Gastroesophageal sphincter (tissue), 4 donors: ENCODE measurements around the gene DYSF. TPM values are rescaled to one million over a fixed set of nuclear protein-coding genes. Genes with fewer than 3 reads are reported as not detected.

Source experiments
- ATAC-seq: fragments of 150-250 bp; one replicate; pipeline ENCODE4 v1.9.1; 2016; ENCODE audit warnings: mild to moderate bottlenecking, moderate library complexity
- H3K27ac ChIP-seq, 4 donors: fragments of 200-600 bp; sonication (generic) in 3 of 4; 1 replicate in 3 of 4; 2 replicates in 1 of 4; pipeline ENCODE4 v1.5.1; 2016 to 2019
- H3K27me3 ChIP-seq: fragments of 200-600 bp; sonication (generic); one replicate; pipeline ENCODE4 v1.5.1; 2019
- H3K36me3 ChIP-seq, 2 donors: fragments of 200-600 bp; sonication (generic); one replicate each; pipeline ENCODE4 v1.5.1; 2019; ENCODE audit warnings: control low read depth in 1 of 2
- H3K4me1 ChIP-seq, 3 donors: fragments of 200-600 bp; sonication (generic); 1 replicate in 2 of 3; 2 replicates in 1 of 3; pipeline ENCODE4 v1.5.1; 2016 to 2019; ENCODE audit warnings: control low read depth in 2 of 3
- H3K4me3 ChIP-seq, 2 donors: fragments of 200-600 bp; sonication (generic); one replicate each; pipeline ENCODE4 v1.5.1; 2019; ENCODE audit warnings: mild to moderate bottlenecking in 1 of 2, moderate library complexity in 1 of 2
- H3K9me3 ChIP-seq, 3 donors: fragments of 200-600 bp; sonication (generic); one replicate each; pipeline ENCODE4 v1.5.1; 2017 to 2019; ENCODE audit warnings: control low read depth in 2 of 3
- EP300 ChIP-seq: sonication (generic); formaldehyde crosslinking; IDR thresholded peaks from one replicate; pipeline ENCODE4 v1.6.1; 2017; ENCODE audit warnings: antibody characterized with exemption, mild to moderate bottlenecking
- POLR2A ChIP-seq, 2 donors: fragments of 450-650 bp; IDR thresholded peaks; one replicate each; pipeline ENCODE4 v1.6.1; 2017; ENCODE audit warnings: antibody characterized with exemption in 2 of 2, mild to moderate bottlenecking in 2 of 2, moderate library complexity in 1 of 2
- POLR2AphosphoS5 ChIP-seq: sonication (generic); formaldehyde crosslinking; IDR thresholded peaks from one replicate; pipeline ENCODE4 v1.6.1; 2017; ENCODE audit warnings: antibody characterized with exemption
- WGBS, 2 donors: methylation state at CpG; one replicate each; pipeline ENCODE4 v1.1.5; 2018; ENCODE audit warnings: low coverage in 1 of 2; 5-methylcytosine and 5-hydroxymethylcytosine counted together
- total RNA-seq, 4 donors: library from RNA; depleted of rRNA; stranded (reverse); fragments of >200 nt; gene quantifications; one replicate each; pipeline ENCODE4 v1.1.0, GENCODE V29; 2016
- TF ChIP-seq, protein P1 (sequence below), 4 experiments: fragments of 200-600 bp in 2 of 4; fragments of 450-650 bp in 2 of 4; sonication (generic) in 1 of 4; IDR thresholded peaks; one replicate each; pipeline ENCODE4 v1.5.1; 2017 to 2019; ENCODE audit warnings: antibody characterized with exemption in 4 of 4, mild to moderate bottlenecking in 2 of 4, moderate library complexity in 2 of 4

DYSF gene
- total RNA-seq, 4 donors from 2014 or later, result 11.0 to 50.1 (median 17.4) TPM

DNA sequence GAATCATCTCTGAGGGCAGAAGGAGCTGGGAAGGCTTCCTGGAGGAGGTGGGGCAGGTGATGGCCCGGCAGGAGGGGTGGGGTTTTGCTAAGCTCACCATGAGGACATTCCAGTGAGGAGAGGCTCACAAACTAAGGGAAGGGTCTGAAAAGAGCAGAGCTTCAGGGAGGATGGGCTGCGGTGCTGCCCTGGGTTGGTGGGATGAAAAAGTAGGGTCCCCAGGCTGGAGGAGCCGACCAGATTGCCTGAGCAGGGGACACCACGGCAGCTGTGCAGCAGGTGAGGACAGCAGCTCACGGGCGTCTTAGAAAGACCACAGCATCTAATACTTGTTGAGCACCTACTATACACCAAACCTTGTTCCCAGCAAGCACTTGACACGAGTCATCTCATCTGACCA is 82.2 kb downstream of the DYSF start:
- H3K9me3 ChIP-seq, result no peaks in the 10 kb centered on the region
- TF ChIP-seq, protein P1, sequence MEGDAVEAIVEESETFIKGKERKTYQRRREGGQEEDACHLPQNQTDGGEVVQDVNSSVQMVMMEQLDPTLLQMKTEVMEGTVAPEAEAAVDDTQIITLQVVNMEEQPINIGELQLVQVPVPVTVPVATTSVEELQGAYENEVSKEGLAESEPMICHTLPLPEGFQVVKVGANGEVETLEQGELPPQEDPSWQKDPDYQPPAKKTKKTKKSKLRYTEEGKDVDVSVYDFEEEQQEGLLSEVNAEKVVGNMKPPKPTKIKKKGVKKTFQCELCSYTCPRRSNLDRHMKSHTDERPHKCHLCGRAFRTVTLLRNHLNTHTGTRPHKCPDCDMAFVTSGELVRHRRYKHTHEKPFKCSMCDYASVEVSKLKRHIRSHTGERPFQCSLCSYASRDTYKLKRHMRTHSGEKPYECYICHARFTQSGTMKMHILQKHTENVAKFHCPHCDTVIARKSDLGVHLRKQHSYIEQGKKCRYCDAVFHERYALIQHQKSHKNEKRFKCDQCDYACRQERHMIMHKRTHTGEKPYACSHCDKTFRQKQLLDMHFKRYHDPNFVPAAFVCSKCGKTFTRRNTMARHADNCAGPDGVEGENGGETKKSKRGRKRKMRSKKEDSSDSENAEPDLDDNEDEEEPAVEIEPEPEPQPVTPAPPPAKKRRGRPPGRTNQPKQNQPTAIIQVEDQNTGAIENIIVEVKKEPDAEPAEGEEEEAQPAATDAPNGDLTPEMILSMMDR (IDR thresholded peaks at IDR 0.05), result no peak
- TF ChIP-seq POLR2A (IDR thresholded peaks at IDR 0.05) (no peak), POLR2AphosphoS5 (no peak), EP300 (no peak)
- ATAC-seq, result no peak
- no peak overlapping the region for H3K4me3 ChIP-seq
- peaks cover 0 to 50% of the 10 kb centered on the region in 2 donors for H3K36me3 ChIP-seq
- WGBS, 2 donors, result 83% methylated on average over 4 of the region's 7 CpGs; no CpG with 5 or more reads in 1 of the 2 donors
- H3K27ac ChIP-seq, result no peak overlapping the region
- H3K27me3 ChIP-seq, result no peaks in the 10 kb centered on the region
- no peaks in the 10 kb centered on the region for H3K4me1 ChIP-seq

DNA sequence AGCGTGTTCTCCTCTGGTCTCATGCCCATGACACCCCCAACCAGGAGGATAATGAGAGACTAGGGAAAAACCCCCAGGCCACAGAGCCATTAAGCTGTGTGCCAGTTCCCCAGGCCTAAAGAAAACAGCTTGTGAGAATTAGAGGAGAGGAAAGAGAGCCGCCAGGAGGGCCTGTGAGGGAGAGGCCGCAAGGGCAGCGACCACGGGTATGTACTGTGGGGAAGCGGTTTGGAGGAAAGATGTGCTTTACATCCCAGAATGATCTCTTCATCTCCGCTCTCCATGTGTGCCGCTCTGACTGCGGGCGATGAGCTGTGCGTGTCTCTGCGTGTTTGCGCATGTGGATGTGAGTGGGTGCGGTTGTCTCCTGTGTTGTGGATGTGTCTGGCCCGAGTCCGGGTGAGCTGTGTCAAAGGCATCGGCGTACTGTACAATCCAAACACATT is 82.9 kb downstream of the DYSF start:
- no peak overlapping the region for H3K4me3 ChIP-seq
- 80 to 90% methylated on average over 6 to 14 of the region's 18 CpGs for WGBS, 2 donors
- H3K36me3 ChIP-seq, result peaks cover 0 to 50% of the 10 kb centered on the region in 2 donors
- H3K27ac ChIP-seq, result no peak overlapping the region
- H3K4me1 ChIP-seq, result no peaks in the 10 kb centered on the region
- no peak for TF ChIP-seq POLR2A (IDR thresholded peaks at IDR 0.05)
- no peak for ATAC-seq
- peaks cover 0 to 4% (median 0%) of the 10 kb centered on the region in 3 donors for H3K9me3 ChIP-seq
- no peaks in the 10 kb centered on the region for H3K27me3 ChIP-seq

DNA sequence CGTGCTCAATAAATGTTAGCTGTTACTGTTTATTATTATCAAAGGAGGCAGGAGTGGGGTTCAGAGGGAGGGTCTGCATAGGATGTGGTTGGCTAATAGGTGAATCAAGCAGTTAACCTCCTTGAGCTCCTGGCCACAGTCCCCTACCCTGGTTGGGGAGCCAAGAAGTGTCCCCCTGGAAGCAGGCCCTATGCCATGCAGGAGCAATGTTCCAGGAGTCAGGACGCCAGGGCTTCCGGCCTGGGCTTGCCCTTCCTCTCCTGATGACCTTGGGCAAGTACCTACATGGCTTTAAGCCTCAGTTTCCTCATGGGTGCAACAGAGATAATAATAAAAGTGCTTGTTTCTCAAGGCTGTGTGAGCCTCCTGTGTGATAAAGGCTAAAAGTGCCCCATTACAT is 84.9 kb downstream of the DYSF start:
- no peak for ATAC-seq
- 60 to 93% methylated on average over 1 to 3 of the region's 3 CpGs for WGBS, 2 donors

DNA sequence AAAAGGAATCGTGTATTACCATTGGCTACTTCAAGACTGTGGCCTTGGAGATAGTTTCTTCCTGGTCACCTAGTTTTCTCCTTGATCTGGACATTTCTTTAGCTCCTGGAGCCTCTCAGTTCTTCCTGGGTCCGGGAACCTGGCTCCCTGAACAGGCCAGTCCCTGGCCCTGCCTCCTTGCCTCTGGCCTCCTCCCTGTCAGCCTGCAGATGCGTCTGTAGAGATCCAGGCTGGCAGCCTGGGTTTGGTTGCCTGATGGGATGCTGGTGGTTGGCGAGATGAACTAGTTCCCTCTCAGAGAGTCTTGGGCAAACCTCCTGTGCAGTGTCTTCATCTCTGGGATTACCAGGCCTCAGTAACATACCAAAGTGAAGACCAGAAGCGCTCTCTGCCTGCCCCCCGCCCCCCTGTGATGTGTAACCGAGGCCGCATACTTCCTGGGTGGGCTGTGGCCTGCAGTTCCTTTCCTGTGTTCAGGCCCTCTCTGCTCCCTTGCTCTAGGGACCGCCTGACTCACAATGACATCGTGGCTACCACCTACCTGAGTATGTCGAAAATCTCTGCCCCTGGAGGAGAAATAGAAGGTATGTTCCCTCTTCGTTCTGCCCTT is 85.4 kb downstream of the DYSF start:
- TF ChIP-seq POLR2A (IDR thresholded peaks at IDR 0.05), result no peak
- no peak for TF ChIP-seq EP300
- no peak for TF ChIP-seq POLR2AphosphoS5
- TF ChIP-seq, protein P1 (IDR thresholded peaks at IDR 0.05), result no peak
- Histone ChIP-seq H3K27me3 (no peaks in the 10 kb centered on the region), H3K36me3 (peaks cover 0 to 42% of the 10 kb centered on the region in 2 donors), H3K27ac (no peak overlapping the region), H3K4me3 (no peak overlapping the region), H3K9me3 (peaks cover 0 to 4% (median 0%) of the 10 kb centered on the region in 3 donors), H3K4me1 (no peaks in the 10 kb centered on the region)
- ATAC-seq, result no peak
- 100% methylated on average over 1 to 2 of the region's 12 CpGs for WGBS, 2 donors

More for the DNA sequence above, 84.9 kb downstream of the DYSF start:
- no peak overlapping the region for H3K27ac ChIP-seq
- no peak for TF ChIP-seq POLR2A (IDR thresholded peaks at IDR 0.05)
- no peak for TF ChIP-seq POLR2AphosphoS5
- TF ChIP-seq EP300, result no peak
- TF ChIP-seq, protein P1 (IDR thresholded peaks at IDR 0.05), result no peak
- no peaks in the 10 kb centered on the region for H3K4me1 ChIP-seq
- no peak overlapping the region for H3K4me3 ChIP-seq
- peaks cover 0 to 4% (median 0%) of the 10 kb centered on the region in 3 donors for H3K9me3 ChIP-seq
- H3K27me3 ChIP-seq, result no peaks in the 10 kb centered on the region
- H3K36me3 ChIP-seq, result peaks cover 0 to 45% of the 10 kb centered on the region in 2 donors

DNA sequence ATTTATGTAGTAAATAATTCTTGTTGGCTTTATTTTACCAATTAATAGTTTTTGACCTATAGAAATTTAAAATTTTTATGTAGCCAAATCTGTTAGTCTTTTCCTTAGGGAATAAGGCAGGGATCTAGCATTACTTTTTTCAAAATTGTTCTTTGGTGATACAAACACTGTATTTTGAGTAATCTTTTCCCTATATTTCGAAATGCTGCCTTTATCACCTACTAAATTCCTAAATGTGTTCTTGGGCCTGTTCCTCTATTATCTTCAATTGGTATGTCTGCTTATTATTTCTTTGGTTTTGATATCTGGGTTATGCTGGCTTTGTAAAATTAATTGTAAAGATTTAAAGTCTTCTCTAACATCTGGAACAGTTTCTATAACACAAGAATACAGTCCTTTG is 87.5 kb downstream of the DYSF start:
- Histone ChIP-seq H3K4me1 (no peaks in the 10 kb centered on the region), H3K27me3 (no peaks in the 10 kb centered on the region), H3K9me3 (peaks cover 0 to 4% (median 0%) of the 10 kb centered on the region in 3 donors), H3K27ac (no peak overlapping the region), H3K36me3 (peaks cover 0 to 24% of the 10 kb centered on the region in 2 donors), H3K4me3 (no peak overlapping the region)
- ATAC-seq, result no peak
- TF ChIP-seq, protein P1 (IDR thresholded peaks at IDR 0.05), result no peak
- TF ChIP-seq POLR2A (IDR thresholded peaks at IDR 0.05) (no peak), EP300 (no peak), POLR2AphosphoS5 (no peak)
- WGBS, 2 donors, result 94 to 100% methylated on average over 1 of the region's 1 CpG
